Measurements from ENCODE around the gene C7orf57.
"Not testable (repeated sequence)": the region's sequence is repeated elsewhere in the genome, so short reads cannot be mapped to it uniquely, and the experiment has no call there.

The C7orf57 gene

DNA sequence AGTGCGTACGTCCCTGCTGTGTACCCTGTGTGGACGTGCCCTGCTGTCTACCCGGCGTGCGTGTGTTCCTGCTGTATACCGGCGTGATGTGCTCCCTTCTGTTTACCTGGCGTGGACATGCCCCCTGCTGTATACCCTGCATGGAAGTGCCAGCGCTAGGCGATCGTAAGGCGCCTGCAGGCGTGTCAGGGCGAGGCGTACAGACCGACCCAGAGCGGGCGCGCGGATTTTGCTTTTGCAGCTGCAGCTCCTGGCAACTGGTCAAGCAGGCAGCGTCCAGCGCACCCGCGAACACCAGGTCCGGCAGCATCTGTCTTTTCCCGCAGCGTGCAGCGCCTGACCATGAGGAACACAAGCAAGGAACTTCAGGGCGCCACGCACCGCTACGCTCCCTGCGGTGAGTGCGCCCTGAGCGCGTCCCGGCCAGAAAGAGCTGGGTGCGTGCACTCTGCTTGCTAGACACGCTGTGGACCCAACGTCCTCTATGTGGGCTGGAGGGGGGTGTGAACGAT is 680 bp downstream of the C7orf57 start:
- DNase-seq (ENCODE audit: low read depth, low spot score) = peak; percentile 51

DNA sequence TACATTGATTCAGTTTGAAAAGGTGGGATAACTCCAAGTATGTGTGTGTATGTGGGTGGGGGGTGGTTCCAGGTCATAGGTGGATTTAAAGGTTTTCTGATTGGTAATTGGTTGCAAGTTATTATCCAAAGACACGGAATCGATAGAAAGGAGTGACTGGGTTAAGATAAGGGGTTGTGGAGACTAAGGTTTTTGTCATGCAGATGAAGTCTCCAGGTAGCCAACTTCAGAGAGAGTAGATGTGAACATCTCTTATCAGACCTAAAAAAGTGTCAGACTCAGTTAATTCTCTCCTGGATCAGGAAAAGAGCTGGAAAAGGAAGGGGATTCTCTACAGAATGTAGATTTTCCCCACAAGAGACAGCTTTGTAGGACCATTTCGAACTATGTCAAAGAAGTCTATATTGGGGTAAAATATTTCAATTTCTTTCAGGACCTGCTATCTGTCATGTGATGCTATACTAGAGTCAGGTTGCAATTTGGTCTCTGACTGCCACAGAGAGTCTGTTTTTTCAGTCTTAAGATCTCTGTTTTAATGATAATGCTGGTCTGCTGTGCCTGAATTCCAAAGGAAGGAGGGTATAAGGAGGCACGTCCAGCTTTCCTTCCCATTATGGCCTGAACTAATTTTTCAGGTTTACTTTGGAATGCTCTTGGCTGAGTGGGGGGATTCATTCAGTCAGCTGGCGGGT is 3.6 kb downstream of the C7orf57 start:
- no peak for DNase-seq (ENCODE audit: low read depth, low spot score)

DNA sequence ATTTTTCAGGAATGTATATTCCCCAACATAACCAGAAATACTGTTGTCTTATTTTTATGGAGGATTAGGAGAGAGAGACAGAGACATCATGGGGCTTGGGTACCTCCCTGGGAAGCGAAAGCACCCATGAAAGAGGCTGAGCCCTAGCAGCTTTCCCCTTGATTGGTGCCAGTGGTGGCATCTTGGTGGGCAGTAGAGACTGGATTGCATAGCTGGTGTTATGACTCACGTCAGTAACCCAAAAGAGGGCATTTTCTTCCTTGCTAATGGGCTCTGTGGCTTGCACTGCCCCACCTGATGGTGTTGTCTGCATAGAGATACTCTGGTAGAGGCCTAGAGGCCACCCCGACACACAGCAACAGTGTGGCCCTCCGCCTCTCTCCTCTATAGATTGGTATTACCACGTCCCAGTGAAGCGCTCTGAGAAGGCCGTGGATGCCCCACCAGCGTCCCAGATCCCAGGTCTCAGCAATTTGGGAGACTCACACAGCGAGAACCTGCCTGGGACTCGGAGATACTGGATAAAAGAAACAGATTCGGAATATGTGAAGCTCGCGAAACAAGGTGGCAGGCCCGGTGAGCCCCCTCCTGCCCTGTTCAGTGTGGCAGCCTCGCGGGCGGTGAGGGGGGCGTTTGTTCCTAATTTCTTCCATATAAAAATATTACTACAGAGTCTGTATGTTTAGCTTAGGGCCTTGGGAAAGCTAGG is 5.8 kb downstream of the C7orf57 start:
- peak; percentile 36 for DNase-seq (ENCODE audit: low read depth, low spot score)

DNA sequence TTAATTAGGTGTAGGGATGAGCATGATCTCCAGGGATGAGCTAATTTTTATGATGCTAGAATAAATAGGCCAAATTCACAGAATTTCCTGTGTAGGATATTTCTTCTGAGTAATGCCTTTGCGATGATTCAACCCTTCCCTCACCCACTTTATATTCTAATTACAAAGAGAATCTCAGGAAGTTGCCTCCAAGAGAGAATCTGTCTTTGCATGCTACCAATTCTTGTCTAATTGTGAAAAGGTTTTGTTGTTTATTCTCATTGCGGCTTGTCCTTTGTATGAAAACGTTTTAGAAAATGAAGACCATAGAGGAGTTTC is 6.3 kb downstream of the C7orf57 start:
- DNase-seq (ENCODE audit: low read depth, low spot score) = peak; percentile 64

DNA sequence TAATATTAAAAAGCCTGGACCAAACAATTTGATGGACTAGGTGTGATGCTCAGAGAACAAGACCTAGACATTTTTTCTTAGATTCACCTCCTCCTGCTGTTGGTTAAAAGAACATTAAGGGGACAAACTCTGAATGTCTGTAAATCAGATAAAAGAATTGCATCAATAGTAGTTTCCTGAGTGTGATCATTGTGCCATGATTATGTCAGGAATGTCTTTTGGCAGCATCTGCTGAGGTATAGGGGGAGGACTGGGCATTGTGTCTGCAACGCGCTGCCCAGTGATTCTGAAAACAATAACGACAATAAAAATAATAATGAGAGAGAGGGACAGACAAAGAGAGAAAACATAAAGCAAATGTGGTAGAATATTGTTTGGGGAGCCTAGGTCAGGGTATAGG is 6.9 kb downstream of the C7orf57 start:
- peak; percentile 58 for DNase-seq (ENCODE audit: low read depth, low spot score)

DNA sequence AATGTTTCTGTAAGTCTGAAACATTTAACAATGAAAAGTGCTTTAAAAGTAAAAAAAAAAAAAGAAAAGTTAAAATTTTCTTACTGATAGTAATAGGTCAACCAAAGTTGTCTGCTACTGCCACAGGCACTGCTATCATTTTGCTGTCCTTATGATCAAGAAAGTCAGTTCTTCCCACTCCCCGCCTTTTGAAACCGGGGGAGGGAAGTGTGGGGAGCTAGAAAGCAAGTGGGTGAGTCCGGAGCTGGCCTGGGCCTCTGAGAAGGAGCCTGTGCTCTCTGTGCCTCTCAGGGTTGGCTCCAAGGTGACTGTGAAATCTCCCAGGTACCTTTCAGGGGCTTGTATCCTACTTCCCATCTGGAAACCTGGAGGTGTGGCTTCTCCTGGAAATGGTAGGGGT is 7.3 kb downstream of the C7orf57 start:
- DNase-seq (ENCODE audit: low read depth, low spot score) = no peak

DNA sequence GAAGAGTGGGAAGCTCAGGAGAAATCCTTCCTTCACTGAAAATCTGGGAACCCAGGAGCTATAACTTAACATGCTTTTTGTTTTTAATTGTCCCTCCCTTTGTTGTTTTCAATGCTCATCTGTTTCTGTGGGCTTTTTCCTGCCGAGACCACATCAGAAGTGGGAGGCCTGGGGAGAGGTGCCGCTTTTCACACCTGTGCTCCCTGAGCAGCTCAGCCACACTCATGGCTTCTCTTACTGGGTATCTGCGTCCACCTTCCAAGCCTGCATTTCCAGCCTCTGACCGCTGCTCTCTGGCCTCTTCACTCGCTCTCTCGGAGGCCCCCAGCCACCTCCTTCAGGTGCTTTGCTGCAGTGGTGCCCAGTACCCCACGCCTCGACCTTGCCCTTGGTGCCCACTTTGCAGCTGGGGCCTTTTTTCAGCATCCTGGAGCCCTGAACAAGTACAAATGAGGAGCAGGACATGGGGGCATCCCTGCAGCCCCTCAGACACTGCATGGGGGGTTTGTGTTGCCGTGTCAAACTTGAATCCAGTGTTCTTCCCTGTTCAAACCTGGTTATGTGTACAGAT is 9.9 kb downstream of the C7orf57 start:
- DNase-seq (ENCODE audit: low read depth, low spot score) = no peak

DNA sequence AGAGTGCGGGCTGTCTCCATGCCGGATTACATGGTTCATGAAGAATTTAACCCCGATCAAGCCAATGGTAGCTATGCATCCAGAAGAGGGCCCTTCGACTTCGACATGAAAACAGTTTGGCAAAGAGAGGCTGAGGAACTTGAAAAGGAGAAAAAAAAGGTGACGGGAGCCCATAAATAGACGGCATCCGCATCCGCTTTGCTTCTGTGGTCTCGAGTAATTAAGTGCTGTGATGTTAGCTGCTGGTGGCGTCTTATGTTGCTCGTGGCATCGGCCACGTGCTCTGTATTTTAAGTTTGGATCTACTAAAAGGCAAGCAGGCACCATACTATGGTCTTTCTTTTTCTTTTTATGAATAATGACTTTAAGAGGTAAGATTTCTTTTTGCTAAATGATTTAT is 11.1 kb downstream of the C7orf57 start:
- DNase-seq (ENCODE audit: low read depth, low spot score) = no peak

DNA sequence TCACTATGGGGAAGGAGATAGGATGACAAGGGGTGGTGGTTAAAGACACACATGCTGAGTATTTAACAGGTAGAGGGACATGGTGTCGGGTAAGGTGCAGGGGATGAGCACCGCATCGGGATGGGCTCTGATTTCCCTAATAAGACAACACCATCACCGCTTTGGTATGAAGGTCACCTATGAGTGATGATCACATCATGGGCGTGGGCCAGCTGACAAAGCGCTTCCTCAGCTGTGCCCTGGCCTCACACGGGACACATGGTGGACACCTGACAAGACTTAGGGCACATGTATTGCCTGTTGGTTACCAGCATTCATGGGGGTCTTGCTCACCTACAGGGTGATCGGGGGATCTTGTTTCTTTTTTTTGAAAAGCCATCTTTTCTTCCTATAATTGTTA is 12.8 kb downstream of the C7orf57 start:
- DNase-seq (ENCODE audit: low read depth, low spot score) = no peak

DNA sequence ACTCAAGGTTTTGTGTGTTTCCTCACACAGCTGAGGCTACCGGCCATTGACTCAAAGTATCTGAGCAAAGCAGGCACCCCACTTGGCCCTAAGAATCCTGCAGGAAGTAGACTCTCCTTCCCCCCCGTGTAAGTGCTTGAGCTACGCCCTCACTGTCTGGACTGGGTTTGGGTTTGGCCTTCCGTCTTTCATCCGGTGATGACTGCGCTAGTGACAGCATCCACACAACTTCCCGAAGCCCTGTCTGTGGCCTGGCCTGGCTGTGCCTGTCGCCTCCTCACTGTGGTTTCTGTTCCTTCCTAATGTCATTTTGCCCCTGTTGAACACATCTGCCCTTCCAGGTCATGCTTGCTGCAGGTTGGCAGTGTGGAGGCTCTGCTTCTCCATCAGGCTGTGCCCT is 14.5 kb downstream of the C7orf57 start:
- DNase-seq (ENCODE audit: low read depth, low spot score) = no peak

DNA sequence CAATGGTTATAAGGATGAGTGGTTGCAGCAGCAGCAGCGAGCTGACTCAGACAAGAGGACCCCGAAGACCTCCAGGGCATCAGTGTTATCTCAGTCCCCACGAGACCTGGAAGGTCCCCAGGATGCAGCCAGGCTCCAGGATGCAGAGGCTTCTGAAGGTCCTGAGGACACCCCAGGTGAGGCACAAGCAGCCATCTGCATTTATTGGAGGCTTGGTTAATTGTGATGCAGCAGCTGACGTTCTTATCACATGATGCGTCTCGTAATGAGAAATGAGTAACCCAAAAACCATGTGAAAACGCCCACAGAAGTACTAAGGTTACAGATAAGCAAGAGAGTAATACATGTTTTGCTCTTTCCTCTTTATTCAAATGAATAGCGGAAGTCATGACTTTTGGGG is 17.4 kb downstream of the C7orf57 start:
- peak; percentile 75 for DNase-seq (ENCODE audit: low read depth, low spot score)

DNA sequence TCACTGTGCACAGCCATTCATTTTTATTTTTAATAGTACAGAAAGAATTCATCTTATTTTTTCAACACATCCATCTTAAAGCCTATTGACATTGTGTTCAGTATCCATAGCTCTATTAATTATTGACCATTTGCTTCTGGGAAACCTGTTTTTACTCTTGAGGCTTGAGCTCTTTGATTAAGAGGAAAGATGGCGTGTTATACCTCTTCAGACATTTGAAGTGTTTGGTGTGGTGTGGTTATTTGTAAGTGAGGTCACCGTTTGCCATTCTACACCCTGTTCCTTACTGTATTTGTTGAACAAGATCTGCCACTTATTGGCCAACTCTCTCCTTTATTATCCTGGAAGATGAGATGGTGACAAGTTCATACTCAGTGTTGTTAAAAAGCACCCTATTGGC is 18.4 kb downstream of the C7orf57 start:
- DNase-seq (ENCODE audit: low read depth, low spot score) = no peak

DNA sequence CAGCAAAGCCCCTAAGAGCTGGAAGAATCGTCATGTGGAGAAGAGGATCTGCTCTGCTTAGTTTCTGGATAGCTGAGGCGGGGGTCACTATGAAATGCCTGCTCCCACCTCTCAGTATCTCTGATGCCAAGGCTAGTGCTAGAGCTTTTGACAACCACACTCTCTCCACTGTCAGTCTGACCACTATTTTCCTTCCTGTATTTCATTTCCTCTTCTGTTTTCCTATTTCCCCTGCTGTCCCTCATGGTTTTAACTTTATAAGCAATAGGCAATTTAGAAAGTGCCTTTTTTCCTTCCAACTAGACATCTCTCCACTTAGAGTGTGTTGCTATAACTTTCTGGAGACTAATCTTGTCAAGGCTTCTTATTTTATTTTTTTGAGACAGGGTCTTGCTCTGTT is 23.6 kb downstream of the C7orf57 start:
- no peak for DNase-seq (ENCODE audit: low read depth, low spot score)

DNA sequence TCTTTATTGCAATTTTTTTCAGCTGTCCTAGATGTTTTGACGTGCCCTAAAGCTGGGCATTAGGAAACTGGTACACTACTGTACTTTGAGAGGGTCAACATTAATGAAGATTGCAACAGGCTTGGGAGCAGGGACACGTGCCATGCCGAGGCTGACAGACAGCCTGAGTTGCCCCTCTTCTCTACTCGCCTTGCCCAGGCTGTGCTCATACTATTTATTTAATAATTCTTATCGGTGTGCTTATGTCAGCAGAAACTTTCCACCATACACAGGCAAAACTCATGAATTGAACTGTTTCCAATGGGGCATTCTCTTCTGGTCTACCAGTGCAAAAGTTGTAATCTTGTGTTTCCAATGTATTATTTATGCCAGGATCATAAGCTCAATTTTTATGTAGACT is 24.4 kb downstream of the C7orf57 start:
- DNase-seq (ENCODE audit: low read depth, low spot score) = no peak

DNA sequence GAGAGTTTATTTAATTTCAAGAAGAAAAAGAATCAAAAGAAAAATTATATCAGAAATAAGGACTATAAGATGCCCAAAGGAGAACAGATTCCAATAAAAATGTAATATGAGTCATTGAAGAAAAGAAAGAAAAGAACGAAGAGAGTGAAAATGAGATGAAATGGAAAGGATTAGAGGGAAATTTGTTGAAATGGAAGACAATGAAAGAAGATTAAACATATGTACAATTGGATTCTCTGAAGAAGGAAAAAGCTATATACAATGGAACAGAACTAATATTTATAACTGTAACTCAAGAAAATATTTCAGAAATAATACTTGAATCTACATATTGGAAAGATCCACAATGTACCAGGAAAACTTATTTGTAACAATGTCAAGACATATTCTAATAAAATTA is 28.6 kb downstream of the C7orf57 start:
- DNase-seq (ENCODE audit: low read depth, low spot score) = no peak

DNA sequence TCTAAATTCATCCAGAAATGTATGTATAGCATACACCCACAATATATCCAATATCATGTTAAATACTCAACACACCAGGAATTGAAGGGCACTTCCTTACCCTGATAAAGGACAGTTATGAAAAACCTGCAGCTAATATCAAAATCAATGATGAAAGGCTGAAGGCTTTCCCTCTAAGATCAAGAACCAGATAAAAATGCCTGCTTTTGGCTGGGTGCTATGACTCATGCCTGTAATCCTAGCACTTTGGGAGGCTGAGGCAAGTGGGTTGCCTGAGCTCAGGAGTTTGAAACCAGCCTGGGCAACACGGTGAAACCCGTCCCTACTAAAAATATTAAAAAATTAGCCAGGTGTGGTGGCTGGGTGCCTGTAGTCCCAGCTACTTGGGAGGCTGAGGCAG is 32.1 kb downstream of the C7orf57 start:
- no peak for DNase-seq (ENCODE audit: low read depth, low spot score)

DNA sequence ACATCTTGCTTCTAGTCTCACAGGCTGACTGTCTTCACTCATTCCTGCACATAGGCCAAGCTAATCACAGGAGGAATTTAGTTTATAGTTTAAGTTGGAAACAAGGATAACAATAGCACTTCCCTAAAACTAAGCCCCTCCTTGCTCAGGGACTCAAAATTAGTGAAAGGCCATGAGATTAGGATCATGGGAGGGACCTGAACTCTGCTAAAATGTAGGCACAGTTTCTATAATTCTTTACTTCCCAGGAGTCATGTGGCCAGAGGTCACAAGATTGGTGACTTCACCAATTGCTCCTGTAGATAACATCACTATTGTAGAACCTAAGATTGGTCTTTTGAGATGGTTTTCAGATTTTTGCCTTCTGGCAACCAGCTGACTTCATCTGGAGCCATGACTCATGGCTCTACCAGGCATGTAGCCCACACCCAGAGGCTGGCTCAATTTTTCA is 38.9 kb downstream of the C7orf57 start:
- no peak for DNase-seq (ENCODE audit: low read depth, low spot score)

DNA sequence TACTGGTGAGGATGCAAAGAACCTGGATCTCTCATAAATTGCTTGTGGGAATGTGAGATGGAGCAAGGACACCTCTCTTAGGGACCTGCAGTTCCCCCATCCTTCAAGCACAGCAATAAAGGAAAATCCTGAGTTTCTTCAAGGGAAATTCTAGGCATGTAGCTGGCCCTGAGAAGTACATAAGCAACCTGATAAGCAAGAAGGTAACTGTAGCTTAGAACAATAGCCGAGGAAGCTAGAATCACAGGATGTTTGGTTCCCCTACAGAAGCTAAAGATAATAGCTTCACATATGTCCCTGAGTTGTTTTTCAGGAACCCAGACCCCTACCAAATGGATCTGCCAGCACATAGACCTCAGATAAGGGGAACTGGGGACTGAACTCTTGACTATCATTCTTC is 42.1 kb downstream of the C7orf57 start:
- DNase-seq (ENCODE audit: low read depth, low spot score) = no peak

DNA sequence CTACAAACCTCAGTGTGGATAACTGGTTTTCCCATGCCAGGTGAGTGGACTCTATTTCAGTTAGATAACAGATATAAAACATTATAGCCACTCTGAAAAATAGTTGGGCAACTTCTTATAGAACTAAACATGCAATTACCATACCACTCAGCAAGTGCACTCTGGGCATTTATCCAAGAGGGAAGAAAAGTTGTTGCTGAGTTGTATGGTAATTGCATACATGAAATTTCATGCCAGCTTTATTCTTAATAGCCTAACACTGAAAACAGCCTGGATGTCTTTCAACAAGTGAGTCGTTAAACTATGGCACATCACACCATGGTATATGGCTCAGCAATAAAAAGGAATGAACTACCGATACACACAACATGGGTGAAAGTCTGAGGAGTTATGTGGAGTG is 43.1 kb downstream of the C7orf57 start:
- DNase-seq (ENCODE audit: low read depth, low spot score) = no peak

DNA sequence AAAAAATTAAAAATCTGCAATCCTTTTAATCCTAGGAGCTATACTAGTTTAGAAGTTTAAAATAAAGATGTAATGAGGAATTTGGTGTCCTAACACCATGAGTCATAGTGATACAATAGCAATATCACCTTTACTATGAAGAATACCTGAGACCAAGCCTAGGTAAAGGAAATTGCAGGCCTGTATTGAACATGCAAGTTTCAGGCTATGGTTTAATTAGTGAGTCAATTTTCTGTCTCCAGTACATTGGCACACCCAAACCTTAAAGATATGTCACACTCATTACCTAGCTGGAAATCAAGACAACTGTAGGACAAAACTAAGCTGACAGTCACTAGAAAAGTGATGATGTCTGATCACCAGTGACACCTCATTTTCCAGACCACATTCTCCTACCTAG is 47.0 kb downstream of the C7orf57 start:
- not testable (repeated sequence) for DNase-seq (ENCODE audit: low read depth, low spot score)

DNA sequence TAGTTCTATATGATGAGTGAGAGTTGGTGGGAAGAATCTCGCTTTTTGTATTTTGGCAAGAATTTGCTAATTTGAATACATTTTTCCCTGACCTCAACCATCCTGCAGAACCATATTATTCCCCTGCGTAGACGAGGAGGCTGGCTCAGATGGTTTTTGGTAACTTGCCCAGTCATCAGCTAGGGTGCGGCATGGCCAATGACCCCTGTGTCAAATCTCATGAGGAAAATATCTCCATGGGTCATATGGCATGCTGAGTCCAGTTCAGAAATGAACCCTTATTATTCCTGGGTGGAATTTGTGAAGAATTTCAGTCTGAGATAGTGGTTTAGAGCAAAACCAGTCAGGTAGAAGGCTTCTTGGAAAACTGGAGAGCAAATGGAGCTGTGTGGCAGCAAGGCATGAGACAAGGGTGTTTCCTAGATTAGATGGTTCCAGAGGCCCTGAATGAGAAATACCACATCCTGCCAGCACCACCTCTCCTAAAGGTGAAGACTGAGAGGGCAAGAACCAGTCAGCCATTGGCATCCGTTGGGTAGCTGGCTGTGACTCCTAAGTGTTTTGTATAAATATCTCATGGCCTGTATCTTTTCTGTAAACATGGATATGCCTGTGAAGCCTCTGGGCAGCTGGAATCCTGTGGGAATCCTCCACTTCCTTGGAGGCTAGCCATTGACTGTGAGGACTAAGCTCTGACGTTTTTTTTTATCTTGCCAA is 47.9 kb downstream of the C7orf57 start:
- DNase-seq (ENCODE audit: low read depth, low spot score) = peak; percentile 72

DNA sequence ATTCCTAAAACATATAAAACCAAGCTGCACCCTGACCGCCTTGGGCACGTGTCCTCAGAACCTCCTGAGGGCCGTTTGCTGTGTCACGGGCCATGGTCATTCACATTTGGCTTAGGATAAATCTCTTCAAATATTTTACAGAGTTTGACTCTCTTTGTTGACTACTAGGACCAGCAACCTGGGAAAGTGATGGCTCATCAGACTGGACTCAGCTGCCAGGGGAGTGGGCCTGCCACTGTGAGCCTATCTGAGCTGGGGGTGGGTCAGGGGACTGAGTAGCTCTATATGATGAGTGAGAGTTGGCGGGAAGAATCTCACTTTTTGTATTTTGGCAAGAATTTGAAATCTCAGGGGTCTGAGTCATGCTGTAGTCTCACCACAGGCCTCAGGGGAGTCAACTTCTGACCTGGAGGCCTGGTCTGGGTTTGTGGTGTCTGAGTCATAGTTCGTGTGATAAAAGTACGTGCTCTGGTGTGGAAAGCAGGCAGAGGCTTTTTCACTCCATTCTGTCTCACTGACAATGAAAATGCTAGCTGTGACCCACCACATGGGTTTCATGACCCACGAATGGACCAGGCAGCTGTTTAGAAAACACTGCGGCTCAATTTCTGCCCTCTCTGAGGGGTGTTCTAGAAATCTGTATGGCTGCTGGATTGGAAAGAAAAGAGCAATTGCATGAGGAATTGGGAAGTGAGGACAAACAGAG is 49.5 kb downstream of the C7orf57 start:
- DNase-seq (ENCODE audit: low read depth, low spot score) = peak; percentile 98
